NCI-H524 (cell line): Measurements from ENCODE around the gene HDGF.

Experiments
- DNase-seq, 2 experiments: peaks; one replicate each; lab custom pipeline; 2025; lab: John Stamatoyannopoulos, UW

The HDGF gene

GRCh38 chr1:156698995-156699394, 52.5 kb downstream of the HDGF start:
- DNase-seq = no peak

GRCh38 chr1:156697481-156697880, 54.0 kb downstream of the HDGF start:
- DNase-seq = peak in 1 of 2 experiments; percentile 45

GRCh38 chr1:156696755-156697154, 54.7 kb downstream of the HDGF start:
- no peak for DNase-seq

GRCh38 chr1:156694690-156694962, 56.8 kb downstream of the HDGF start:
- DNase-seq = no peak

GRCh38 chr1:156693848-156694689, 57.4 kb downstream of the HDGF start:
- no peak for DNase-seq

- DNase-seq = no peak
Observed at GRCh38 chr1:156692925-156693847, 58.3 kb downstream of the HDGF start.

- DNase-seq = no peak
Observed at GRCh38 chr1:156692441-156692924, 59.0 kb downstream of the HDGF start.
